Muscle layer of duodenum (tissue), 2 donors: ENCODE data around the gene FGF1.

Experiments used
- H3K27ac ChIP-seq: one replicate; pipeline ENCODE4 v1.7.0; 2013; ENCODE audit warnings: mild to moderate bottlenecking, low read length
- H3K27me3 ChIP-seq: one replicate; pipeline ENCODE4 v1.7.0; 2013; ENCODE audit warnings: low read depth, mild to moderate bottlenecking, control low read depth, low read length
- H3K36me3 ChIP-seq, 2 donors: one replicate each; pipeline ENCODE4 v1.7.0; 2013; ENCODE audit warnings: low read length in 2 of 2, control low read depth in 1 of 2, mild to moderate bottlenecking in 1 of 2; ENCODE audit not compliant: insufficient read depth in 2 of 2, control insufficient read depth in 1 of 2
- H3K4me1 ChIP-seq, 2 donors: one replicate each; pipeline ENCODE4 v1.7.0; 2013; ENCODE audit warnings: low read length in 2 of 2, mild to moderate bottlenecking in 2 of 2, control low read depth in 1 of 2, moderate library complexity in 1 of 2; ENCODE audit not compliant: insufficient read depth in 2 of 2, control insufficient read depth in 1 of 2
- H3K4me3 ChIP-seq, 2 donors: one replicate each; pipeline ENCODE4 v1.7.0; 2013; ENCODE audit warnings: low read length in 2 of 2, low read depth in 1 of 2, mild to moderate bottlenecking in 1 of 2
- H3K9me3 ChIP-seq, 2 donors: one replicate each; pipeline ENCODE4 v1.7.0; 2013; ENCODE audit warnings: low read length in 2 of 2, control low read depth in 1 of 2, mild to moderate bottlenecking in 1 of 2; ENCODE audit not compliant: control insufficient read depth in 1 of 2
- donor health status: healthy.

FGF1 gene

DNA sequence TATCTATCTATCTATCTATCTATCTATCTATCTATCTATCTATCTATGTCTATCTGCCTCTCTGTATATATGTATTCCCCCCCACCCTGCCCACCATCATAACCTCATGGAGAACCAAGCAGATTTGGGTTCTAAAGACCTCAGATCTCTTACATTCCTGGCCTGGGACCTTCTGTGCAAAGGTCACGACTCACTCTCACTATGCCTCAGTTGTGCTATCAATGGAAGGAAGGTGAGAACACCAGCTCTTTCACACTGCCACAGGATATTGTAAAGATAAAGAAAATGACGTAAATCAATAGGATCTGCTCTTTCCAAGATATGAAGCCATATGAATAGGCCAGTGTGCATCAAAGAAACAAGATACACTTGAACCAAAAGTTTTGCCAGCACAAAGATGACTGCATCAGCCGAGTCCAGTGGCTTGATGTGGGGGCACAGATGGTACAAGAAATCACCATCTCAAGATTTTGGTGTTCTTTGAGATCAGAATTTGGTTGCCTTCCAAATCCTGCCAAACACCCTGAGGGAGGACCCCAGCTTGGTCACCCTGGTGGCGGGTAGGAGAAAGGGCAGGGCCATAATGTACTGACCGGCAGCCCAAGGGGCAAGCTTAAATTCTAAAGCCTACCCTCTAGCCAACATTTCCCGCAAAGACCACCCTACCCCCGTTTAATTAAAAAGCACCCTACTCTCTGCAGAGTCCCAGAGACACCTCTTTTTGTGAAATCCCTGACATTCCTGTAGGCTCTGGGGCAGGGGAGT is 8.4 kb upstream of the FGF1 start:
- peaks cover 9 to 16% of the 10 kb centered on the region in 2 donors for H3K4me1 ChIP-seq
- no peak overlapping the region for H3K27ac ChIP-seq
- no peaks in the 10 kb centered on the region for H3K36me3 ChIP-seq
- H3K27me3 ChIP-seq, result no peaks in the 10 kb centered on the region
- no peaks in the 10 kb centered on the region for H3K9me3 ChIP-seq
- no peak overlapping the region for H3K4me3 ChIP-seq

- no peak overlapping the region for H3K27ac ChIP-seq
- peaks cover 0 to 2% of the 10 kb centered on the region in 2 donors for H3K4me1 ChIP-seq
- no peaks in the 10 kb centered on the region for H3K27me3 ChIP-seq
- no peaks in the 10 kb centered on the region for H3K9me3 ChIP-seq
- no peak overlapping the region for H3K4me3 ChIP-seq
- H3K36me3 ChIP-seq, result no peaks in the 10 kb centered on the region
These were observed 6.5 kb upstream of the FGF1 start for GRCh38 chr5:142692321-142692894.

DNA sequence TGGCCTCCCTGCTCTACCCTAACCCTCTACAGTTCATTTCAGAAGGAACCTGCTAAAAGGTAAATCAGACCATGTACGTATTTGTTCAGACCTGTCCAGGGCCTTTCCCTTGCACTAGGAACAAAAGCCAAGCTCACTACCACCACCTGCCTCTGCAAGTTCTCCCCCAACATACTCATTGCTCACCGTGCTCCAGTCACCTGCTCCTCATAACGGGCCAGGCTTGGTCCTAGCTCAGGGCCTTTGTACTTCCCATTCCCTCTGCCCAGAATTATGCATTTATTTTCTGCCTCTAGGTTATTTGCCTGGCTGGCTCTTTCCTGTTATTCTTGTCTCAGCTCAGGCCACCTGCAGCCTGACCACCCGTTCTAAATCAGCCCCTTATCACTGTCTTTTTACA is 4.8 kb upstream of the FGF1 start:
- Histone ChIP-seq H3K4me3 (no peak overlapping the region), H3K9me3 (no peaks in the 10 kb centered on the region), H3K4me1 (peaks cover 0 to 11% of the 10 kb centered on the region in 2 donors), H3K27ac (no peak overlapping the region), H3K27me3 (no peaks in the 10 kb centered on the region), H3K36me3 (no peaks in the 10 kb centered on the region)

DNA sequence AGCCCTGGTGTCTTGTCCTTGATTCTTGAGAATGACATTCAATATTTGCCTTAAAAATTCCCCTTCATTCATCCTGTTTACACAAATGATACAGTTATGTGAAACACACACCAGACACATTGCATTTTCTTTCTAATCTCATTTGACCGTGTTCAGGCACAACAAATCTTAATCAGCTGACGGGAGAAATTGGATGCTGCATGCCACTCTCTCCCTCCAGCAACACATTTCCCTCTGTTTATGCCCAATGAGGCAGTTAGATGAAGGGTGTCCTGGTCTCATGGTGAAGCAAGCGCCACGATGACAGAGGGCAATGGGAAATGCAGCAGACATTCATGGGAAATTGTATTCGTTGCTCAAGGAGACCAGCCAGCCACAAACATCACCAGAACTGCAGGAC is 3.2 kb upstream of the FGF1 start:
- Histone ChIP-seq H3K36me3 (no peaks in the 10 kb centered on the region), H3K27ac (no peak overlapping the region)

DNA sequence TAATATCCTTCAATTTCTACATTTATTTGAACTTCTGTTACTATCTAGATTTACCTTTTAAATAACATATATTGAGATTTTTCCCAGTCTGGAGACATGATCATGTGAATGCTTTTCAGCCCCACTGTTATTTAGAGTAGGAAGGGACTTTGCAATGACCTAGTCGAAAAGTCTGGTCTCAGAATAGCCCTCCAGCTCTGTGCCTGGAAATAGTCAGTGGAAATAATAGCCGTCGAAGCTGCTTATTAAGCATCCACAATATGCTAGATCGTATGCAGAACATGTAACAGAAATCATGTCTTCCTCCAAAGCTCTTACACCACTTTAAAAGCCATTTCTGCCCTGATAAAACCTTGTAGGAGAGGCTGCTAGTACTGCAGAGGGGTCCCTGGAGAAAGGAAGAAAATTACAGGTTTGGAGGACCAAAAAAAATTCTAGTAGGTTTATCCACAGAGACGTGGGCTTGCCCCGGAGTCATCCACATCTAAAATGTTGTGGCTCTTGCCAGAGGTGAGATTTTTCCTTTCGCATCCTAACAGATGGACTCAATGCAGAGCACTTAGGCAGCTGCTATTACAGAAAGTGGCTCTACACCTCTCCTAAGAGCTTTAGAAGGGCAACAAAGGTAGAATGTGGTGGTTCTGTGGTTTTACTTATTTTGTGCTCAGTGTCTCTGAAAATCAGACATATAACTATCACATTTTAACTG is 2.5 kb upstream of the FGF1 start:
- Histone ChIP-seq H3K27me3 (no peaks in the 10 kb centered on the region), H3K4me3 (no peak overlapping the region), H3K9me3 (no peaks in the 10 kb centered on the region)

More for the DNA sequence above, 3.2 kb upstream of the FGF1 start:
- Histone ChIP-seq H3K4me1 (peaks cover 0 to 27% of the 10 kb centered on the region in 2 donors), H3K27me3 (no peaks in the 10 kb centered on the region), H3K9me3 (no peaks in the 10 kb centered on the region), H3K4me3 (no peak overlapping the region)

DNA sequence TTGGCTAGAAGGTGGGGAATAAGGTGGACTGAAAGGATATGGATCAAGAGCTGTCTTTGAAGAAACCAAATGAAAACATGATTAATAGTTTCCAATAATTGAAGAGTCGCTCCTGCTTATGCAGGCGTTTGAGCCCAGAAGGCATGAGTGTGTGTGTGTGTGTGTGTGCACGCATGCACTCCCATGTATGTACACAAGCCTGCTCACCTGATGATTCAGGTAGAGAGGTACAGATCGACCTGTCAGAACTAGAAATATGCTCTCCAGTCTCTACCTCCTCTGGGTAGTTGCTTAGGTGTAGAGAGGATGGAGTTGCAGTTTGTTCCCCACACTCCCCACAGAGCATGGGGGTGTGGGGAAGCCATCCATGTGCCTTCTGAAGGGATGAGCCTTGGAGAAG is 1.1 kb upstream of the FGF1 start:
- Histone ChIP-seq H3K4me3 (no peak overlapping the region), H3K4me1 (peaks cover 0 to 29% of the 10 kb centered on the region in 2 donors), H3K27ac (no peak overlapping the region), H3K9me3 (no peaks in the 10 kb centered on the region), H3K27me3 (no peaks in the 10 kb centered on the region), H3K36me3 (no peaks in the 10 kb centered on the region)

More for the DNA sequence above, 2.5 kb upstream of the FGF1 start:
- Histone ChIP-seq H3K4me1 (peaks cover 0 to 29% of the 10 kb centered on the region in 2 donors), H3K36me3 (no peaks in the 10 kb centered on the region), H3K27ac (no peak overlapping the region)

GRCh38 chr5:142686210-142686734 is 382 bp upstream of the FGF1 start:
- Histone ChIP-seq H3K9me3 (no peaks in the 10 kb centered on the region), H3K27ac (no peak overlapping the region), H3K27me3 (no peaks in the 10 kb centered on the region), H3K36me3 (no peaks in the 10 kb centered on the region), H3K4me1 (peaks cover 0 to 29% of the 10 kb centered on the region in 2 donors), H3K4me3 (no peak overlapping the region)

DNA sequence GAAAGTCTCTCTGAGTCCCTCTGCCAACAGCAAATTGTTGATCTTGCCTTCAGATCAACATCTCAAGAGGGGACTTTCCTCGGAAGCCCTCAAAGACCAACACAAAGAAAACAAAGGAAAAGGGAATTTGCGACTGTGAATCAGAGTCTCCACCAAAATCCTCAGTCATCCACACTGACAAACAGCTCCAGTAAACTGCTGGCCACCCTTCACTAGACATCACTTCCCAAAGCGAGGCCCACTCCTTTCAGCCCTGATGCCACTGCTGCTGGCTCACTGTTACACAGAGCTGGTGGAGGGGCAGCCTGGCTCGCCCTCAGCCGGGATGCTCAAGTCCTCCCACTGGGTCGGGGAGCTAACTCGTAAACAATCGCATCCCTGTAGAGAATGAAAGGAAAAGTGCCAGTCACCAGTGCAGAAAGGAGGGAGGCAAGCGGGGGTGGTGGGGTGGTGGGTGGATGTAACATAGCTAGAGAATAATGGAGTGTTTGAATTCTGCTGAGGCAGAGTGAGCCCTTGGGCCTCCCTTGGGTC is 1.3 kb downstream of the FGF1 start:
- H3K36me3 ChIP-seq, result no peaks in the 10 kb centered on the region
- no peaks in the 10 kb centered on the region for H3K9me3 ChIP-seq
- H3K27me3 ChIP-seq, result no peaks in the 10 kb centered on the region
- H3K4me1 ChIP-seq, result peaks cover 0 to 29% of the 10 kb centered on the region in 2 donors
- H3K27ac ChIP-seq, result peak overlapping the region; percentile 6
- H3K4me3 ChIP-seq, result no peak overlapping the region

DNA sequence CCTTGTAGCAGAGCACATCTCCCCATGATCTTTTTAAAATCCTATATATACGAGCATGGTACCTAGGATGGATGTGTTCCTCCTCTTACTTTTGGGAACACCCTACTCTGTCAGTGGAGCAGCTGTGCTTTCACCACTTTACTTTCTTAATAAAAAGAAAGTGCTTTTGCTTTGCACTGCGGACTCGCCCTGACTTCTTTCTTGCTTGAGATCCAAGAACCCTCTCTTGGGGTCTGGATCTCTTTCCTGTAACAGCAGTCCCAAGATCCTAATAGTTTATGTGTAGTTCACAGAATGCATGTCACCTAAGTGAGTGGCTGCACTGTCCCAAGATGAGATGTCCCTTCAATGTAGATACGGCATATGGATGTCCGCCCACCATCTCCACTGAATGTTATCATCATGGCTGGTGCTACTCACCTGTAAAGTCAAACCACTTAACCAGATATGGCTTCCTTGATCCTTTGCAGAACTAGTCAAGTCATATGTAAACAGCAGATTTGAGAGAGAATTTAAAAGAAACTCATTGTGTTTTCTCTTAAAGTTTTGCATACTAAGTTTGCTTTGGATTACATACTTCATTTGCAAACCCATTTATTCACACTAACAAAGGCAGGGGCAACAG is 1.9 kb downstream of the FGF1 start:
- Histone ChIP-seq H3K9me3 (no peaks in the 10 kb centered on the region), H3K4me3 (no peak overlapping the region), H3K36me3 (no peaks in the 10 kb centered on the region), H3K4me1 (peaks cover 0 to 29% of the 10 kb centered on the region in 2 donors), H3K27ac (peak overlapping the region; percentile 6), H3K27me3 (no peaks in the 10 kb centered on the region)

DNA sequence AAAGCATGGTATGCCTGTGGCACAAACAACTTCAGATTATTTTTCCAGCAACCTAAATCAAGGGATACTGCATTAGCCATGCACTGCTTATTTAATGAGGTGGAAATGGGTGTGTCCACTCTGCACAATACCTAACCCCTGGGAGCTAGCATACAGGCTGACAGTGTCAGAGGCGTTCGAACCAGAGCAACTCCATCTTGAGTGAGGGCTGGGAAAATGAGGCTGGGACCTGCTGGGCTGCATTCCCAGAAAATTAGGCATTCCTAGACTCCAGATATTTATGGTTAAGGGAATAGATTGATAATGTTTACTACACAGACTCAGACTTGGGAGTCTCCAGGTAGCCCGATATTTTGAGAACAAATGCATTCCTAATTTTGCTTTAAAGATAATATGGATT is 2.8 kb downstream of the FGF1 start:
- peaks cover 0 to 29% of the 10 kb centered on the region in 2 donors for H3K4me1 ChIP-seq
- no peak overlapping the region for H3K4me3 ChIP-seq
- no peak overlapping the region for H3K27ac ChIP-seq
- H3K36me3 ChIP-seq, result no peaks in the 10 kb centered on the region
- no peaks in the 10 kb centered on the region for H3K27me3 ChIP-seq
- no peaks in the 10 kb centered on the region for H3K9me3 ChIP-seq
